K562 (cell line): ENCODE measurements around the gene MYO5C. TPM values are rescaled to one million over a fixed set of nuclear protein-coding genes. Genes with fewer than 3 reads are reported as not detected.

Experiments used
- ATAC-seq: fragments of 200-7000 bp; cut with Tn5 transposase; 3 replicates; pipeline ENCODE4 v1.9.1; 2020; ENCODE audit warnings: moderate library complexity
- BruUV-seq: library from RNA; stranded (reverse); fragments of 400-500 nt; replicated peaks from 2 replicates; lab custom pipeline; 2021; lab: Mats Ljungman, UMichigan
- CTCF ChIA-PET: fragments of 300-600 bp; formaldehyde crosslinking; extraction: SDS; loops from one replicate; lab custom pipeline; 2021; ENCODE audit warnings: low intra/inter-chr PET ratio; lab: Yijun Ruan, JAX
- POLR2A ChIA-PET: fragments of 300-600, 350-650 bp; sonication (Branson Sonifier 250); formaldehyde crosslinking; extraction: SDS; loops from one replicate; lab custom pipeline; 2021; ENCODE audit warnings: antibody characterized with exemption, inconsistent platforms; lab: Yijun Ruan, JAX
- DNase-seq, 4 experiments: peaks; one replicate each; pipeline versions ENCODE4 v3.0.0 to v3.0.0-alpha.2; 2011 to 2018; ENCODE audit warnings: low spot score in 3 of 4, mixed read lengths in 3 of 4; ENCODE audit errors: extremely low read depth in 1 of 4
- FAIRE-seq: peaks from 2 replicates; lab custom pipeline; 2011; peaks lifted over from hg19 to GRCh38; lab: Jason Lieb, UNC
- H2AFZ ChIP-seq: 2 replicates; pipeline ENCODE4 v1.6.0; 2011; ENCODE audit warnings: low read depth, low read length, control low read depth, inconsistent platforms
- H3K27ac ChIP-seq: fragments of 200-600 bp; 3 replicates; pipeline ENCODE4 v1.8.0; 2011; ENCODE audit warnings: low read depth, mild to moderate bottlenecking, control low read depth, inconsistent platforms, low read length, moderate library complexity, mixed read lengths; ENCODE audit errors: extremely low read depth
- H3K27me3 ChIP-seq, 2 experiments: fragments of 300-600 bp in 1 of 2; 2 replicates in 1 of 2; 3 replicates in 1 of 2; pipeline versions ENCODE4 v1.6.0 to v1.8.0; 2011; ENCODE audit warnings: inconsistent platforms in 2 of 2, low read length in 2 of 2, mild to moderate bottlenecking in 1 of 2, mixed read lengths in 1 of 2, moderate library complexity in 1 of 2; ENCODE audit not compliant: control insufficient read depth in 2 of 2, insufficient read depth in 2 of 2
- H3K36me3 ChIP-seq: fragments of 300-600 bp; 3 replicates; pipeline ENCODE4 v1.8.0; 2011; ENCODE audit warnings: mild to moderate bottlenecking, low read length, inconsistent platforms; ENCODE audit not compliant: control insufficient read depth, insufficient read depth
- H3K4me1 ChIP-seq, 2 experiments: fragments of 200-600 bp in 1 of 2; replicated peaks in 1 of 2; 2 replicates in 1 of 2; 3 replicates in 1 of 2; pipeline versions ENCODE4 v1.5.1 to v1.8.0; 2011; ENCODE audit warnings: inconsistent platforms in 2 of 2, low read length in 2 of 2, mild to moderate bottlenecking in 1 of 2, mixed read lengths in 1 of 2, moderate library complexity in 1 of 2; ENCODE audit not compliant: control insufficient read depth in 2 of 2, insufficient read depth in 2 of 2
- H3K4me2 ChIP-seq: 2 replicates; pipeline ENCODE4 v1.6.1; 2011; ENCODE audit warnings: low read length, control low read depth, inconsistent platforms, mixed read lengths; ENCODE audit not compliant: insufficient read depth
- H3K4me3 ChIP-seq: fragments of 200-600 bp; sonication (generic), shearing (Covaris generic); 2 replicates; pipeline ENCODE4 v1.5.1; 2016; ENCODE audit warnings: control low read depth, inconsistent platforms
- H3K79me2 ChIP-seq: fragments of 200-600 bp; 3 replicates; pipeline ENCODE4 v1.8.0; 2011; ENCODE audit warnings: low read length, inconsistent platforms; ENCODE audit not compliant: control insufficient read depth, insufficient read depth
- H3K9ac ChIP-seq, 2 experiments: 2 replicates each; pipeline versions ENCODE4 v1.6.0 to v1.6.1; 2011; ENCODE audit warnings: low read depth in 2 of 2, low read length in 2 of 2, control low read depth in 1 of 2, inconsistent platforms in 1 of 2, mild to moderate bottlenecking in 1 of 2, mixed read lengths in 1 of 2; ENCODE audit not compliant: insufficient read depth in 1 of 2
- H3K9me1 ChIP-seq: one replicate; pipeline ENCODE4 v1.6.0; 2011; ENCODE audit warnings: inconsistent platforms, mild to moderate bottlenecking, low read length, moderate library complexity; ENCODE audit not compliant: control insufficient read depth, insufficient read depth
- H3K9me3 ChIP-seq: replicated peaks from 2 replicates; pipeline ENCODE4 v1.5.1; 2011; ENCODE audit warnings: low read depth, low read length, inconsistent platforms; ENCODE audit not compliant: control insufficient read depth, insufficient read depth
- H4K20me1 ChIP-seq: replicated peaks from 2 replicates; pipeline ENCODE4 v1.6.1; 2011; ENCODE audit warnings: low read length, inconsistent platforms, mixed read lengths; ENCODE audit not compliant: control insufficient read depth, insufficient read depth
- HNRNPH1 ChIP-seq: fragments of 200-400 bp; formaldehyde crosslinking; optimal IDR thresholded peaks from 2 replicates; pipeline ENCODE3; 2017; ENCODE audit warnings: low read depth, mild to moderate bottlenecking, low read length, moderate library complexity
- JUN ChIP-seq, 2 experiments: sonication (generic) in 1 of 2; formaldehyde crosslinking in 1 of 2; IDR thresholded peaks; 2 replicates each; pipeline versions ENCODE4 v1.6.1 to v1.8.0; 2012 to 2022; ENCODE audit warnings: borderline replicate concordance in 2 of 2, mild to moderate bottlenecking in 2 of 2, improper control_type of control experiment in 1 of 2, low read depth in 1 of 2, low read length in 1 of 2, missing genetic modification reagents in 1 of 2
- KDM4B ChIP-seq, 2 experiments: fragments of 450-650 bp in 1 of 2; sonication (generic) in 1 of 2; IDR thresholded peaks; 2 replicates each; pipeline ENCODE4 v1.6.1; 2016 to 2017; ENCODE audit warnings: borderline replicate concordance in 2 of 2, antibody characterized with exemption in 1 of 2, low read depth in 1 of 2, mild to moderate bottlenecking in 1 of 2
- KLF6 ChIP-seq: fragments of 250-450 bp; sonication (Bioruptor Pico); IDR thresholded peaks from 2 replicates; pipeline ENCODE4 v1.4.0; 2020; ENCODE audit warnings: mild to moderate bottlenecking, moderate library complexity, borderline replicate concordance
- NONO ChIP-seq, 2 experiments: fragments of 200-400 bp in 1 of 2; fragments of 450-650 bp in 1 of 2; formaldehyde crosslinking in 1 of 2; IDR thresholded peaks; 2 replicates each; pipeline ENCODE4 v1.6.1; 2017; ENCODE audit warnings: low read depth in 2 of 2, mild to moderate bottlenecking in 2 of 2, moderate library complexity in 2 of 2, low read length in 1 of 2
- SRF ChIP-seq, 2 experiments: fragments of 250-450, 450-650 bp in 1 of 2; sonication (Bioruptor Pico) in 1 of 2; sonication (generic) in 1 of 2; formaldehyde crosslinking; IDR thresholded peaks; 2 replicates each; pipeline versions ENCODE4 v1.5.0 to v1.5.1; 2020 to 2022; ENCODE audit warnings: mild to moderate bottlenecking in 1 of 2, missing genetic modification reagents in 1 of 2
- TOE1 ChIP-seq, 2 experiments: fragments of 450-650 bp in 1 of 2; sonication (generic) in 1 of 2; formaldehyde crosslinking in 1 of 2; IDR thresholded peaks; 2 replicates each; pipeline versions ENCODE4 v1.7.1 to v1.8.0; 2016 to 2022; ENCODE audit warnings: borderline replicate concordance in 2 of 2, mild to moderate bottlenecking in 2 of 2, antibody characterized with exemption in 1 of 2, inconsistent platforms in 1 of 2, low read depth in 1 of 2, missing genetic modification reagents in 1 of 2, moderate library complexity in 1 of 2
- TRIM24 ChIP-seq, 2 experiments: fragments of 450-650 bp; IDR thresholded peaks; 2 replicates each; pipeline ENCODE4 v1.6.1; 2016
- ZNF133 ChIP-seq: fragments of 250-450 bp; sonication (Bioruptor Pico); IDR thresholded peaks from 2 replicates; pipeline ENCODE4 v1.4.0; 2020; ENCODE audit warnings: mild to moderate bottlenecking
- ZNF174 ChIP-seq: fragments of 250-450 bp; sonication (Bioruptor Pico); IDR thresholded peaks from 2 replicates; pipeline ENCODE4 v1.4.0; 2020; ENCODE audit warnings: mild to moderate bottlenecking
- ZNF696 ChIP-seq: fragments of 250-450 bp; sonication (Bioruptor Pico); conservative IDR thresholded peaks from 2 replicates; pipeline ENCODE4 v1.4.0; 2020; ENCODE audit warnings: mild to moderate bottlenecking, moderate library complexity
- WGBS: fragments of 100-300 bp; shearing (Covaris generic); methylation state at CpG from one replicate; pipeline ENCODE4 v1.1.6; 2016; ENCODE audit warnings: low coverage, mixed read lengths; ENCODE audit not compliant: insufficient coverage; ENCODE audit errors: missing lambda C conversion rate; 5-methylcytosine and 5-hydroxymethylcytosine counted together
- in situ Hi-C: fragments of 300-500 bp; cut with MboI; formaldehyde crosslinking; loops from 4 replicates; pipeline ENCODE4 v1.15.0; 2018; ENCODE audit warnings: inconsistent platforms, mixed read lengths
- intact Hi-C: fragments of 100-400 bp; cut with micrococcal nuclease; formaldehyde crosslinking; loops from 2 replicates; pipeline ENCODE4 v1.14.2; 2022
- polyA plus RNA-seq, 8 experiments: library from polyadenylated mRNA; depleted of rRNA in 4 of 8; stranded (reverse) in 5 of 8; unstranded in 3 of 8; fragments of >200 nt; fragmentation: Nextera tagmentation in 2 of 8; fragmentation: Illumina TruSeq in 1 of 8; extraction: Ambion mirVana in 2 of 8; extraction: Trizol in 1 of 8; gene quantifications; 2 replicates each; pipeline versions ENCODE4 v1.2.1 to v1.2.3, GENCODE V29; 2011 to 2014; ENCODE audit warnings: inconsistent platforms in 1 of 8, missing spikeins in 1 of 8
- total RNA-seq, 7 experiments: library from RNA; depleted of rRNA in 6 of 7; stranded (reverse); fragments of >200 nt in 6 of 7; fragmentation: Illumina TruSeq in 2 of 7; extraction: Trizol in 2 of 7; gene quantifications; 2 replicates each; pipeline versions ENCODE4 v1.2.1 to v1.2.3, GENCODE V29; 2011 to 2021; ENCODE audit warnings: low replicate concordance in 1 of 7
- TF ChIP-seq, protein P1 (sequence below): fragments of 450-650 bp; formaldehyde crosslinking; conservative IDR thresholded peaks from 2 replicates; pipeline ENCODE4 v1.4.0; 2022; ENCODE audit warnings: mild to moderate bottlenecking, missing genetic modification characterization
- TF ChIP-seq, protein P2 (sequence below): fragments of 250-450 bp; sonication (Bioruptor Pico); IDR thresholded peaks from 2 replicates; pipeline ENCODE4 v1.4.0; 2020
- TF ChIP-seq, protein P3 (sequence below): fragments of 250-450 bp; sonication (Bioruptor Pico); IDR thresholded peaks from 2 replicates; pipeline ENCODE4 v1.9.0; 2021; ENCODE audit warnings: mild to moderate bottlenecking, inconsistent platforms

Gene MYO5C
- total and polyA plus RNA-seq, 9 of the 15 experiments (the other 6 are each of a cell fraction or from before 2014, with no cell fraction given), result 0.01 to 0.24 TPM; not detected in 7

DNA sequence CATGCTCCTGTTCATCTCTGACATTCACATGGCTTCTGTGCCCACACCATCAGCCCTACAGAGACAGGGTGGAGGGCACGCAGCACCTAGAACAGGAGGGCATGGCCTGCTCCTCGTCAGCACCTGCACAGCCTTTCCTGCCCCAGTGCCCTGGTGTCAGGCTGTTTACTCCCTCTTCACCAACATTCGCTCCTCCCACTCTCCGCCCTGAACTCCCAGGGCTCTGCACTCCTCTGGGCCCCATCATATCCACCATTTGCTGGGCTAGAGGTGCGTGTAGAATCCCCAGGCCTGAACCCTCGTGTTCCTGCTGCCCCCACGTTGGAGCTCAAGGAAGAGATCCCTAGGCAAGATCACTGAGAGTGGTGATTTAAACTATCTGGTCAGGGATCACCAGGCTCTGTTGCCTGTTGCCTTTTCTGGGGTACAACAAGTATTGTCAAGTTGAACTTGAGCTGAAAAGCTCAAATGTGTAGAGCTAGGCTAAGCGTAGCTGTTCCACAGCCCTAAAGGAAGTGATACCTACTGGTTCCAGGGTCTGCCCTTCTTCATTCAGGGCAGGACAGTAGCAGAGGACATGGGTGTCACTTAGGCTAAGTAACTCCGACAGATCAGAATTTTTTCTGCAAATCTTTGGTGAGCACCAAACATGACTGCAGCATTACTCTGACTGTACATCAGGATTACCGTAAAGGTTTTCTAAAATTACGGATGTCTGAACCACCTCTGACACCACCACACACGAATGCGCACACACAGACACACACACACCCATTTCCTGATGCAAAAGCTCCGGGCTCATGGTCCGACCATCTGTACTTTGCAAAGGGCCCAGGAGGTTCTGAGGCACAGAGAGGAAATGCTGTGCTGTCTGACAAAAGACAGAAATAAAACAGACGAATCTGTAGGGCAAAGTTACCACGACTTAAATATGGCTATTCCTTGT is 60.7 kb downstream of the MYO5C start:
- Histone ChIP-seq H2AFZ (no peak overlapping the region), H3K79me2 (no peaks in the 10 kb centered on the region), H3K4me2 (no peak overlapping the region), H3K27me3 (peaks cover 41 to 59% of the 10 kb centered on the region in 2 experiments), H3K4me3 (no peak overlapping the region), H3K4me1 (no peaks in the 10 kb centered on the region), H3K9me1 (no peaks in the 10 kb centered on the region), H4K20me1 (peaks cover 4% of the 10 kb centered on the region; the same call in 1 of the 2 replicates), H3K9ac (no peak overlapping the region), H3K9me3 (no peaks in the 10 kb centered on the region), H3K27ac (no peak overlapping the region), H3K36me3 (no peaks in the 10 kb centered on the region)
- ChIA-PET CTCF (no interaction called here), POLR2A (interaction anchor here (0.6 to 0.9 kb wide), 3 partner anchors 22 to 191 kb away, joined by 3 read pairs; no protein-coding TSS in a partner anchor)
- 1% methylated on average over 15 of the region's 17 CpGs for WGBS
- DNase-seq (no peak), ATAC-seq (no peak), FAIRE-seq (no peak)
- in situ Hi-C loops, result no loop called here
- TF ChIP-seq JUN (IDR thresholded peaks at IDR 0.05; ENCODE audit: borderline replicate concordance, low read depth, low read length) (no peak), JUN (CRISPR knock-in tag; IDR thresholded peaks at IDR 0.05; ENCODE audit: borderline replicate concordance) (no peak), ZNF174 (CRISPR knock-in tag) (no peak), KDM4B (IDR thresholded peaks at IDR 0.05; ENCODE audit: borderline replicate concordance in 2 of 2, low read depth in 1 of 2) (no peak), SRF (CRISPR knock-in tag; IDR thresholded peaks at IDR 0.05) (no peak), TRIM24 (IDR thresholded peaks at IDR 0.05) (no peak), HNRNPH1 (no peak), ZNF696 (CRISPR knock-in tag) (no peak), KLF6 (CRISPR knock-in tag) (no peak), TOE1 (IDR thresholded peaks at IDR 0.05; ENCODE audit: borderline replicate concordance) (no peak), TOE1 (CRISPR knock-in tag; IDR thresholded peaks at IDR 0.05; ENCODE audit: borderline replicate concordance, low read depth) (no peak), ZNF133 (no peak), NONO (IDR thresholded peaks at IDR 0.05; ENCODE audit: low read depth in 2 of 2, low read length in 1 of 2) (no peak)
- TF ChIP-seq, protein P1, sequence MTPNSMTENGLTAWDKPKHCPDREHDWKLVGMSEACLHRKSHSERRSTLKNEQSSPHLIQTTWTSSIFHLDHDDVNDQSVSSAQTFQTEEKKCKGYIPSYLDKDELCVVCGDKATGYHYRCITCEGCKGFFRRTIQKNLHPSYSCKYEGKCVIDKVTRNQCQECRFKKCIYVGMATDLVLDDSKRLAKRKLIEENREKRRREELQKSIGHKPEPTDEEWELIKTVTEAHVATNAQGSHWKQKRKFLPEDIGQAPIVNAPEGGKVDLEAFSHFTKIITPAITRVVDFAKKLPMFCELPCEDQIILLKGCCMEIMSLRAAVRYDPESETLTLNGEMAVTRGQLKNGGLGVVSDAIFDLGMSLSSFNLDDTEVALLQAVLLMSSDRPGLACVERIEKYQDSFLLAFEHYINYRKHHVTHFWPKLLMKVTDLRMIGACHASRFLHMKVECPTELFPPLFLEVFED (CRISPR knock-in tag), result no peak
- TF ChIP-seq, protein P2, sequence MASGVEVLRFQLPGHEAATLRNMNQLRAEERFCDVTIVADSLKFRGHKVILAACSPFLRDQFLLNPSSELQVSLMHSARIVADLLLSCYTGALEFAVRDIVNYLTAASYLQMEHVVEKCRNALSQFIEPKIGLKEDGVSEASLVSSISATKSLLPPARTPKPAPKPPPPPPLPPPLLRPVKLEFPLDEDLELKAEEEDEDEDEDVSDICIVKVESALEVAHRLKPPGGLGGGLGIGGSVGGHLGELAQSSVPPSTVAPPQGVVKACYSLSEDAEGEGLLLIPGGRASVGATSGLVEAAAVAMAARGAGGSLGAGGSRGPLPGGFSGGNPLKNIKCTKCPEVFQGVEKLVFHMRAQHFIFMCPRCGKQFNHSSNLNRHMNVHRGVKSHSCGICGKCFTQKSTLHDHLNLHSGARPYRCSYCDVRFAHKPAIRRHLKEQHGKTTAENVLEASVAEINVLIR, result no peak
- TF ChIP-seq, protein P3, sequence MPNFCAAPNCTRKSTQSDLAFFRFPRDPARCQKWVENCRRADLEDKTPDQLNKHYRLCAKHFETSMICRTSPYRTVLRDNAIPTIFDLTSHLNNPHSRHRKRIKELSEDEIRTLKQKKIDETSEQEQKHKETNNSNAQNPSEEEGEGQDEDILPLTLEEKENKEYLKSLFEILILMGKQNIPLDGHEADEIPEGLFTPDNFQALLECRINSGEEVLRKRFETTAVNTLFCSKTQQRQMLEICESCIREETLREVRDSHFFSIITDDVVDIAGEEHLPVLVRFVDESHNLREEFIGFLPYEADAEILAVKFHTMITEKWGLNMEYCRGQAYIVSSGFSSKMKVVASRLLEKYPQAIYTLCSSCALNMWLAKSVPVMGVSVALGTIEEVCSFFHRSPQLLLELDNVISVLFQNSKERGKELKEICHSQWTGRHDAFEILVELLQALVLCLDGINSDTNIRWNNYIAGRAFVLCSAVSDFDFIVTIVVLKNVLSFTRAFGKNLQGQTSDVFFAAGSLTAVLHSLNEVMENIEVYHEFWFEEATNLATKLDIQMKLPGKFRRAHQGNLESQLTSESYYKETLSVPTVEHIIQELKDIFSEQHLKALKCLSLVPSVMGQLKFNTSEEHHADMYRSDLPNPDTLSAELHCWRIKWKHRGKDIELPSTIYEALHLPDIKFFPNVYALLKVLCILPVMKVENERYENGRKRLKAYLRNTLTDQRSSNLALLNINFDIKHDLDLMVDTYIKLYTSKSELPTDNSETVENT (CRISPR knock-in tag), result no peak
- BruUV-seq, result no TSS peak
- intact Hi-C loops, result no loop called here
